ENCODE measurements around the gene TPH2. TPM values are rescaled to one million over a fixed set of nuclear protein-coding genes. Genes with fewer than 3 reads are reported as not detected.

The TPH2 gene
- not detected in 2 replicates for total RNA-seq

DNA sequence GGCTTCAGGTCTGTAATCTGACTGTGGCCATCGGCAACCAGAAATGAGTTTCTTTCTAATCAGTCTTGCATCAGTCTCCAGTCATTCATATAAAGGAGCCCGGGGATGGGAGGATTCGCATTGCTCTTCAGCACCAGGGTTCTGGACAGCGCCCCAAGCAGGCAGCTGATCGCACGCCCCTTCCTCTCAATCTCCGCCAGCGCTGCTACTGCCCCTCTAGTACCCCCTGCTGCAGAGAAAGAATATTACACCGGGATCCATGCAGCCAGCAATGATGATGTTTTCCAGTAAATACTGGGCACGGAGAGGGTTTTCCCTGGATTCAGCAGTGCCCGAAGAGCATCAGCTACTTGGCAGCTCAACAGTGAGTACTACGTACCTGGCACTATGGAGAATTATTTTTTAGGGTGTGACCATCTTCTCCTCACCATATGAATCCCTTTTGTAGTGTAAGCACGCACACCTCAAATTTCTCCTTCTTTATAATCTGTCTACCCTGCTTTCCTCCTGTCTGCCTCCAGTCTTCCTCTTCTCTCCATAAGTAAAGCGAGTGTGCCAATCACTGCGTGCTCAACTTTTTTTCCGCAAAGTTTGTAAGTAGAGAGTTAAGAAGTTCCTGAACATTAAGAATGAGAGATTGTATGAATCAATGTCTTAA lies at the start of gene TPH2:
TPH2 (plus strand) TSS at position 118 of the 658 bp plus-strand sequence; CDS start at position 260, 142 bp downstream.

Other genes starting within 250 kb of the TPH2 start
- 18.1 and 56.8 TPM in 2 replicates for gene RAB21, start 184.0 kb upstream of the TPH2 start, total RNA-seq
- gene TBC1D15, start 99.1 kb upstream of the TPH2 start, total RNA-seq, result 22.9 and 28.3 TPM in 2 replicates